ENCODE results near the gene RARRES2. TPM values are rescaled to one million over a fixed set of nuclear protein-coding genes. Genes with fewer than 3 reads are reported as not detected.

RARRES2 gene
- total and polyA plus RNA-seq, 2 of the 13 experiments (the other 11 are each of a cell fraction or from before 2014, with no cell fraction given): 134 to 172 TPM

GRCh38 chr7:150389532-150389816, 48.0 kb upstream of the RARRES2 start:
- H3K4me1 ChIP-seq (ENCODE audit: insufficient read depth, low read length): peaks cover 50% of the 10 kb centered on the region
- peaks cover 0 to 3% of the 10 kb centered on the region in 2 experiments; a peak in 2 of 5 replicates for H3K36me3 ChIP-seq (replicated peaks in 1 of 2; ENCODE audit: control insufficient read depth in 1 of 2, insufficient read depth in 2 of 2, low read length in 2 of 2)
- H3K4me3 ChIP-seq (replicated peaks in 1 of 3; ENCODE audit: insufficient read depth in 1 of 3, low read depth in 2 of 3, low read length in 3 of 3): no peak overlapping the region
- peak overlapping the region; percentile 47; the same call in 1 of the 2 replicates for H3K9ac ChIP-seq (ENCODE audit: insufficient read depth, low read depth, low read length)
- H3K27me3 ChIP-seq (ENCODE audit: control insufficient read depth in 1 of 2, insufficient read depth in 2 of 2, low read length in 2 of 2): no peaks in the 10 kb centered on the region
- peaks cover 7% of the 10 kb centered on the region for H3K79me2 ChIP-seq (ENCODE audit: insufficient read depth, low read length)
- ChIA-PET POLR2A (interaction anchor here (1.1 to 8.7 kb wide), 12 partner anchors 12 to 104 kb away, joined by 3 to 181 read pairs (median 8); partner anchors contain the start of genes ACTR3C, LRRC61 and REPIN1), CTCF (ENCODE audit: low intra/inter-chr PET ratio, low total read pairs) (interaction anchor here (1.4 to 2.5 kb wide), 4 partner anchors 11 to 103 kb away, joined by 5 to 45 read pairs (median 8); partner anchors contain the start of gene ZNF775)
- no peaks in the 10 kb centered on the region for H3K9me3 ChIP-seq (ENCODE audit: low read length)
- H3K4me2 ChIP-seq (ENCODE audit: low read depth, low read length): 0 out of 2 replicates have a peak overlapping the region, but pooled peaks have one; percentile 43
- no peaks in the 10 kb centered on the region for H4K20me1 ChIP-seq (ENCODE audit: insufficient read depth, low read length)
- no peak for DNase-seq (ENCODE audit: low spot score)
- in situ Hi-C loops (cut with HindIII; ENCODE audit: extremely low pct_ligation_motif_present, low pct_unique_long_range_greater_than_20kb): no loop called here
- no TSS peak for BruUV-seq (replicated peaks)
- no peak overlapping the region for H2AFZ ChIP-seq (ENCODE audit: low read length)
- intact Hi-C loops (cut with micrococcal nuclease; ENCODE audit: unreplicated experiment): loop anchor here (1.0 to 5.0 kb wide), 7 partner anchors 15 to 103 kb away; partner anchors contain the start of genes ACTR3C, LRRC61 and RARRES2
- H3K27ac ChIP-seq (ENCODE audit: extremely low read length, insufficient read depth, low read length): peak overlapping the region; percentile 65
- 89% methylated on average over 3 of the region's 5 CpGs for WGBS (ENCODE audit: low lambda C conversion rate)
- ATAC-seq: peak; percentile 12; the same call in 1 of the 3 replicates
- FAIRE-seq: no peak
- TF ChIP-seq ELF4 (CRISPR knock-in tag; IDR thresholded peaks at IDR 0.05; ENCODE audit: borderline replicate concordance) (no peak), ZHX2 (IDR thresholded peaks at IDR 0.05; ENCODE audit: low read depth) (no peak), ZHX2 (CRISPR knock-in tag; IDR thresholded peaks at IDR 0.05; ENCODE audit: borderline replicate concordance) (no peak), THAP8 (CRISPR knock-in tag; IDR thresholded peaks at IDR 0.05; ENCODE audit: borderline replicate concordance) (no peak), ZC3H4 (CRISPR knock-in tag; IDR thresholded peaks at IDR 0.05; ENCODE audit: borderline replicate concordance) (no peak), KLF15 (CRISPR knock-in tag; IDR thresholded peaks at IDR 0.05; ENCODE audit: borderline replicate concordance) (no peak), ZNF775 (CRISPR knock-in tag; IDR thresholded peaks at IDR 0.05; ENCODE audit: borderline replicate concordance) (no peak), ZNF784 (CRISPR knock-in tag; IDR thresholded peaks at IDR 0.05; ENCODE audit: borderline replicate concordance) (no peak), SNAI1 (CRISPR knock-in tag; IDR thresholded peaks at IDR 0.05; ENCODE audit: borderline replicate concordance) (no peak), STAT5B (CRISPR knock-in tag; IDR thresholded peaks at IDR 0.05) (no peak), POLR2A (IDR thresholded peaks at IDR 0.05; ENCODE audit: insufficient read depth in 1 of 2, low read depth in 2 of 2, low read length in 2 of 2) (no peak)

Data from HepG2 (cell line).